ENCODE data around the gene RIPPLY2. TPM values are rescaled to one million over a fixed set of nuclear protein-coding genes. Genes with fewer than 3 reads are reported as not detected.

RIPPLY2 gene
- total RNA-seq, 1 experiment from 2014 or later, result not detected

- CTCF ChIA-PET, result no interaction called here
- H3K9me3 Mint-ChIP-seq (ENCODE audit: unreplicated experiment), result no peaks in the 10 kb centered on the region
- no TSS peak for BruUV-seq (replicated peaks)
- no peaks in the 10 kb centered on the region for H3K4me1 ChIP-seq
- POLR2A ChIA-PET, result no interaction called here
- no peak for TF ChIP-seq CTCF (IDR thresholded peaks at IDR 0.05; ENCODE audit: insufficient read depth in 1 of 2, low read depth in 1 of 2, low read length in 1 of 2, severe bottlenecking in 1 of 2, unreplicated experiment in 1 of 2)
- H3K9me3 ChIP-seq, result no peaks in the 10 kb centered on the region
- no peak overlapping the region for H3K27ac Mint-ChIP-seq (ENCODE audit: unreplicated experiment)
- no peaks in the 10 kb centered on the region for H3K4me1 Mint-ChIP-seq (ENCODE audit: low read depth, unreplicated experiment)
- no peak overlapping the region for H3K4me3 ChIP-seq (ENCODE audit: low read depth, low read length)
- no peaks in the 10 kb centered on the region for H3K27me3 Mint-ChIP-seq (ENCODE audit: insufficient read depth, unreplicated experiment)
- H3K36me3 ChIP-seq (ENCODE audit: control insufficient read depth, insufficient read depth, low read length), result no peaks in the 10 kb centered on the region
- no peaks in the 10 kb centered on the region for H3K36me3 Mint-ChIP-seq (ENCODE audit: insufficient read depth, unreplicated experiment)
- DNase-seq, result no peak
- intact Hi-C loops (cut with micrococcal nuclease; ENCODE audit: unreplicated experiment), result no loop called here
- H3K27me3 ChIP-seq (replicated peaks; ENCODE audit: control insufficient read depth, insufficient read depth, low read length), result no peaks in the 10 kb centered on the region
- no peak overlapping the region for H3K4me3 Mint-ChIP-seq (ENCODE audit: unreplicated experiment)
These were observed 45.2 kb upstream of the RIPPLY2 start for GRCh38 chr6:83808005-83808404.

GRCh38 chr6:83808926-83809325 is 44.2 kb upstream of the RIPPLY2 start:
- Mint-ChIP-seq H3K36me3 (ENCODE audit: insufficient read depth, unreplicated experiment) (no peaks in the 10 kb centered on the region), H3K27ac (ENCODE audit: unreplicated experiment) (no peak overlapping the region), H3K4me3 (ENCODE audit: unreplicated experiment) (no peak overlapping the region), H3K9me3 (ENCODE audit: unreplicated experiment) (no peaks in the 10 kb centered on the region), H3K4me1 (ENCODE audit: low read depth, unreplicated experiment) (no peaks in the 10 kb centered on the region), H3K27me3 (ENCODE audit: insufficient read depth, unreplicated experiment) (no peaks in the 10 kb centered on the region)
- intact Hi-C loops (cut with micrococcal nuclease; ENCODE audit: unreplicated experiment), result no loop called here
- TF ChIP-seq CTCF (IDR thresholded peaks at IDR 0.05; ENCODE audit: insufficient read depth in 1 of 2, low read depth in 1 of 2, low read length in 1 of 2, severe bottlenecking in 1 of 2, unreplicated experiment in 1 of 2), result no peak
- no peaks in the 10 kb centered on the region for H3K36me3 ChIP-seq (ENCODE audit: control insufficient read depth, insufficient read depth, low read length)
- ChIA-PET CTCF (no interaction called here), POLR2A (no interaction called here)
- H3K27me3 ChIP-seq (replicated peaks; ENCODE audit: control insufficient read depth, insufficient read depth, low read length), result no peaks in the 10 kb centered on the region
- no peak overlapping the region for H3K4me3 ChIP-seq (ENCODE audit: low read depth, low read length)
- no peak for DNase-seq
- H3K9me3 ChIP-seq, result no peaks in the 10 kb centered on the region
- H3K4me1 ChIP-seq, result no peaks in the 10 kb centered on the region
- BruUV-seq (replicated peaks), result no TSS peak

- H3K27me3 ChIP-seq (replicated peaks; ENCODE audit: control insufficient read depth, insufficient read depth, low read length), result no peaks in the 10 kb centered on the region
- Mint-ChIP-seq H3K36me3 (ENCODE audit: insufficient read depth, unreplicated experiment) (no peaks in the 10 kb centered on the region), H3K27me3 (ENCODE audit: insufficient read depth, unreplicated experiment) (peaks cover 3% of the 10 kb centered on the region), H3K4me3 (ENCODE audit: unreplicated experiment) (no peak overlapping the region), H3K27ac (ENCODE audit: unreplicated experiment) (no peak overlapping the region), H3K9me3 (ENCODE audit: unreplicated experiment) (no peaks in the 10 kb centered on the region), H3K4me1 (ENCODE audit: low read depth, unreplicated experiment) (no peaks in the 10 kb centered on the region)
- POLR2A ChIA-PET, result no interaction called here
- no peak overlapping the region for H3K4me3 ChIP-seq (ENCODE audit: low read depth, low read length)
- no peak for DNase-seq
- no peaks in the 10 kb centered on the region for H3K9me3 ChIP-seq
- no TSS peak for BruUV-seq (replicated peaks)
- H3K4me1 ChIP-seq, result no peaks in the 10 kb centered on the region
- no peak for TF ChIP-seq CTCF (IDR thresholded peaks at IDR 0.05; ENCODE audit: insufficient read depth in 1 of 2, low read depth in 1 of 2, low read length in 1 of 2, severe bottlenecking in 1 of 2, unreplicated experiment in 1 of 2)
- H3K36me3 ChIP-seq (ENCODE audit: control insufficient read depth, insufficient read depth, low read length), result no peaks in the 10 kb centered on the region
- CTCF ChIA-PET, result no interaction called here
- intact Hi-C loops (cut with micrococcal nuclease; ENCODE audit: unreplicated experiment), result no loop called here
These were observed 40.6 kb upstream of the RIPPLY2 start for GRCh38 chr6:83812595-83812994.
